ENCODE results near the gene EGFR.

EGFR gene

GRCh38 chr7:55073976-55074528 is 55.2 kb downstream of the EGFR start:
- H3K27ac ChIP-seq = peak overlapping the region; percentile 77
- DNase-seq (ENCODE audit: low read depth, low spot score) = peak; percentile 76

- DNase-seq (ENCODE audit: low read depth, low spot score) = no peak
- H3K27ac ChIP-seq = peak overlapping the region; percentile 77
Measured at GRCh38 chr7:55075464-55076021, 56.7 kb downstream of the EGFR start.

GRCh38 chr7:55077561-55078410 is 59.0 kb downstream of the EGFR start:
- H3K27ac ChIP-seq = peak overlapping the region; percentile 77
- DNase-seq (ENCODE audit: low read depth, low spot score) = no peak

- no peak for DNase-seq (ENCODE audit: low read depth, low spot score)
- H3K27ac ChIP-seq = no peak overlapping the region
Measured at GRCh38 chr7:55078465-55079372, 59.9 kb downstream of the EGFR start.

- H3K27ac ChIP-seq = peak overlapping the region; percentile 40
Measured at GRCh38 chr7:55080000-55080623, 61.3 kb downstream of the EGFR start.

GRCh38 chr7:55081068-55081467 is 62.3 kb downstream of the EGFR start:
- no peak for DNase-seq (ENCODE audit: low read depth, low spot score)
- H3K27ac ChIP-seq = peak overlapping the region; percentile 40

More at GRCh38 chr7:55080000-55080623, 61.3 kb downstream of the EGFR start:
- no peak for DNase-seq (ENCODE audit: low read depth, low spot score)

- no peak for DNase-seq (ENCODE audit: low read depth, low spot score)
- H3K27ac ChIP-seq = peak overlapping the region; percentile 40
Measured at GRCh38 chr7:55081472-55082227, 62.8 kb downstream of the EGFR start.

- H3K27ac ChIP-seq = peak overlapping the region; percentile 40
- no peak for DNase-seq (ENCODE audit: low read depth, low spot score)
Measured at GRCh38 chr7:55082228-55082603, 63.4 kb downstream of the EGFR start.

GRCh38 chr7:55083206-55083605 is 64.4 kb downstream of the EGFR start:
- no peak for DNase-seq (ENCODE audit: low read depth, low spot score)
- peak overlapping the region; percentile 40 for H3K27ac ChIP-seq

- DNase-seq (ENCODE audit: low read depth, low spot score) = no peak
- H3K27ac ChIP-seq = peak overlapping the region; percentile 47
Measured at GRCh38 chr7:55084307-55084706, 65.5 kb downstream of the EGFR start.

- H3K27ac ChIP-seq = peak overlapping the region; percentile 47
- no peak for DNase-seq (ENCODE audit: low read depth, low spot score)
Measured at GRCh38 chr7:55085511-55086412, 66.9 kb downstream of the EGFR start.

- peak overlapping the region; percentile 47 for H3K27ac ChIP-seq
- DNase-seq (ENCODE audit: low read depth, low spot score) = no peak
Measured at GRCh38 chr7:55086413-55087201, 67.8 kb downstream of the EGFR start.

GRCh38 chr7:55087521-55087961 is 68.7 kb downstream of the EGFR start:
- no peak for DNase-seq (ENCODE audit: low read depth, low spot score)
- peak overlapping the region; percentile 47 for H3K27ac ChIP-seq

- no peak for DNase-seq (ENCODE audit: low read depth, low spot score)
- H3K27ac ChIP-seq = peak overlapping the region; percentile 47
Measured at GRCh38 chr7:55088107-55088506, 69.3 kb downstream of the EGFR start.

- H3K27ac ChIP-seq = peak overlapping the region; percentile 47
- no peak for DNase-seq (ENCODE audit: low read depth, low spot score)
Measured at GRCh38 chr7:55088620-55089019, 69.8 kb downstream of the EGFR start.

- DNase-seq (ENCODE audit: low read depth, low spot score) = no peak
Measured at GRCh38 chr7:55092186-55092974, 73.6 kb downstream of the EGFR start.

GRCh38 chr7:55092975-55093373 is 74.2 kb downstream of the EGFR start:
- H3K27ac ChIP-seq = peak overlapping the region; percentile 19
- no peak for DNase-seq (ENCODE audit: low read depth, low spot score)

More at GRCh38 chr7:55092186-55092974, 73.6 kb downstream of the EGFR start:
- H3K27ac ChIP-seq = peak overlapping the region; percentile 22
